OCI-LY3 (cell line): ENCODE data around the gene SBNO2.

Source experiments
- H2AFZ ChIP-seq: fragments of 200-600, 300-600 bp; shearing (Covaris generic); 2 replicates; pipeline ENCODE4 v1.6.0; 2014; ENCODE audit warnings: antibody characterized with exemption, low read depth, low read length
- H3K27ac ChIP-seq: fragments of 200-600, 300-600 bp; sonication (generic); 2 replicates; pipeline ENCODE4 v1.5.1; 2014; ENCODE audit warnings: mild to moderate bottlenecking, low read length, moderate library complexity, mixed read lengths
- H3K27me3 ChIP-seq: fragments of 200-600, 300-600 bp; sonication (generic); 2 replicates; pipeline ENCODE4 v1.6.1; 2014; ENCODE audit warnings: low read depth, low read length, mixed read lengths
- H3K36me3 ChIP-seq: fragments of 200-600, 300-600 bp; sonication (generic); replicated peaks from 2 replicates; pipeline ENCODE3; 2014; ENCODE audit warnings: low read depth, low read length, mixed read lengths
- H3K4me1 ChIP-seq: fragments of 300-600, 200-600 bp; sonication (generic); 2 replicates; pipeline ENCODE4 v1.6.1; 2014; ENCODE audit warnings: low read length, mixed read lengths
- H3K4me2 ChIP-seq: fragments of 200-600, 300-600 bp; sonication (generic); 2 replicates; pipeline ENCODE4 v1.6.1; 2014; ENCODE audit warnings: low read length, mixed read lengths
- H3K4me3 ChIP-seq: fragments of 300-600, 200-600 bp; sonication (generic); 2 replicates; pipeline ENCODE4 v1.5.1; 2014; ENCODE audit warnings: antibody characterized with exemption, mild to moderate bottlenecking, low read length, moderate library complexity
- H3K79me2 ChIP-seq: fragments of 300-600, 200-600 bp; shearing (Covaris generic); 2 replicates; pipeline ENCODE4 v1.6.1; 2014; ENCODE audit warnings: mild to moderate bottlenecking, low read length, mixed read lengths
- H3K9ac ChIP-seq: fragments of 300-600, 200-600 bp; shearing (Covaris generic); 2 replicates; pipeline ENCODE4 v1.6.0; 2014; ENCODE audit warnings: mild to moderate bottlenecking, low read length, moderate library complexity
- H3K9me3 ChIP-seq: fragments of 200-600, 300-600 bp; shearing (Covaris generic); 2 replicates; pipeline ENCODE4 v1.6.1; 2014; ENCODE audit warnings: low read length, mixed read lengths; ENCODE audit not compliant: insufficient read depth
- H4K20me1 ChIP-seq: fragments of 200-600, 300-600 bp; sonication (generic); 2 replicates; pipeline ENCODE4 v1.6.1; 2016; ENCODE audit warnings: low read length, mixed read lengths; ENCODE audit not compliant: insufficient read depth
- EZH2phosphoT487 ChIP-seq: fragments of 200-600 bp; shearing (Covaris generic); IDR thresholded peaks from 2 replicates; pipeline ENCODE4 v1.6.1; 2018; ENCODE audit warnings: antibody characterized with exemption, mixed run types, low read depth
- TF ChIP-seq, protein P1 (sequence below): fragments of 200-600, 300-600 bp; sonication (generic); IDR thresholded peaks from 2 replicates; pipeline ENCODE4 v1.5.1; 2014; ENCODE audit warnings: antibody characterized with exemption, low read length, low read depth

The SBNO2 gene

GRCh38 chr19:1110809-1111640, 63.0 kb downstream of the SBNO2 start:
- Histone ChIP-seq H3K36me3 (peaks cover 45% of the 10 kb centered on the region), H3K9ac (no peak overlapping the region), H3K4me3 (no peak overlapping the region), H4K20me1 (peaks cover 17% of the 10 kb centered on the region), H3K4me2 (no peak overlapping the region), H2AFZ (no peak overlapping the region), H3K79me2 (peaks cover 2% of the 10 kb centered on the region; the same call in 1 of the 2 replicates), H3K9me3 (no peaks in the 10 kb centered on the region), H3K27ac (no peak overlapping the region), H3K27me3 (no peaks in the 10 kb centered on the region), H3K4me1 (peaks cover 20% of the 10 kb centered on the region)
- TF ChIP-seq EZH2phosphoT487: no peak
- TF ChIP-seq, protein P1, sequence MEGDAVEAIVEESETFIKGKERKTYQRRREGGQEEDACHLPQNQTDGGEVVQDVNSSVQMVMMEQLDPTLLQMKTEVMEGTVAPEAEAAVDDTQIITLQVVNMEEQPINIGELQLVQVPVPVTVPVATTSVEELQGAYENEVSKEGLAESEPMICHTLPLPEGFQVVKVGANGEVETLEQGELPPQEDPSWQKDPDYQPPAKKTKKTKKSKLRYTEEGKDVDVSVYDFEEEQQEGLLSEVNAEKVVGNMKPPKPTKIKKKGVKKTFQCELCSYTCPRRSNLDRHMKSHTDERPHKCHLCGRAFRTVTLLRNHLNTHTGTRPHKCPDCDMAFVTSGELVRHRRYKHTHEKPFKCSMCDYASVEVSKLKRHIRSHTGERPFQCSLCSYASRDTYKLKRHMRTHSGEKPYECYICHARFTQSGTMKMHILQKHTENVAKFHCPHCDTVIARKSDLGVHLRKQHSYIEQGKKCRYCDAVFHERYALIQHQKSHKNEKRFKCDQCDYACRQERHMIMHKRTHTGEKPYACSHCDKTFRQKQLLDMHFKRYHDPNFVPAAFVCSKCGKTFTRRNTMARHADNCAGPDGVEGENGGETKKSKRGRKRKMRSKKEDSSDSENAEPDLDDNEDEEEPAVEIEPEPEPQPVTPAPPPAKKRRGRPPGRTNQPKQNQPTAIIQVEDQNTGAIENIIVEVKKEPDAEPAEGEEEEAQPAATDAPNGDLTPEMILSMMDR: no peak

DNA sequence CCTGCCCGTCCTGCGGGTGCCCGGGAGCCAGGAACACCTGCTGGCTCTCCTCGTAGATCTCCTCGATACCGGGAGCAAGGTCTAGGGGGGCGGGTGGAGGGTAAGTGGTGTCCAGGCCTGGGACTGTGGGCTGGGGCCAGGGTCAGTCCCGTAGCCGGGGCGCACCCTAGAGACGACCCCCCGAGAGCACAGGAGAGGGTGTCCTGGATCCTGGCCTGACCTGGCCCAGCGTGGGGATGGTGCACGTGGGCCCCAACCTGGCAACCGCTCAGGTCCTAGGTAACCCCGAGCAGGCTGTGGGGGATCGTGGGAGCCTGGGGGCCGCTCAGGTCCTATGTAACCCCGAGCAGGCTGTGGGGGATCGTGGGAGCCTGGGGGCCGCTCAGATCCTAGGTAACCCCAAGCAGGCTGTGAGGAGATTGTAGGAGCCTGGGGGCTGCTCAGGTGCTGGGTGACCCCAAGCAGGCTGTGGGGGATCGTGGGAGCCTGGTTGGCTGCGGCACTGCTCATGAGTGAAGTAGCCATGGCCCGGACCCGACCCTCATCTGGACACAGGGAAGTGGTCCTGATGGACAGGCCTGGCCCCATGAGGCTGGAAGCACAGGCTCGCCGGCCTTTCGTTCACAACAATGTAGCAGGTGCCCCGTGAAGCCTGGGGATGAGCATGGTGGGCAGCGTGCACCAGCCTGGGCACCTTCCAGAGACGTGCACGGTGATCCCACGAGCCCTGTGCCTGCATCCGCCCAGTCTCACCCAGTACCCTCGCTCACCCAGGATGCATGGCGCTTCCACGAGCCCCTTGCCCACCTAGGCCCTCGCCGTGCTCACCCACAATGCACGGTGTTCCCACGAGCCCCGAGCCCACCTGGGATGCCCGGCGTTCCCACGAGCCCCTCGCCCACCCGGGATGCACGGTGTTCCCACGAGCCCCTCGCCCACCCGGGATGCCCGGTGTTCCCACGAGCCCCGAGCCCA, 64.1 kb downstream of the SBNO2 start:
- Histone ChIP-seq H3K79me2 (peaks cover 12% of the 10 kb centered on the region), H3K36me3 (peaks cover 46% of the 10 kb centered on the region), H2AFZ (no peak overlapping the region), H3K27ac (no peak overlapping the region), H3K4me3 (no peak overlapping the region), H4K20me1 (peaks cover 27% of the 10 kb centered on the region), H3K4me1 (peaks cover 23% of the 10 kb centered on the region), H3K27me3 (no peaks in the 10 kb centered on the region), H3K9me3 (no peaks in the 10 kb centered on the region), H3K4me2 (no peak overlapping the region), H3K9ac (no peak overlapping the region)
- no peak for TF ChIP-seq EZH2phosphoT487
- TF ChIP-seq, protein P1: no peak

- H3K9me3 ChIP-seq: no peaks in the 10 kb centered on the region
- TF ChIP-seq EZH2phosphoT487: no peak
- TF ChIP-seq, protein P1: no peak
- no peaks in the 10 kb centered on the region for H3K27me3 ChIP-seq
- H2AFZ ChIP-seq: no peak overlapping the region
- peaks cover 30% of the 10 kb centered on the region for H4K20me1 ChIP-seq
- no peak overlapping the region for H3K4me2 ChIP-seq
- no peak overlapping the region for H3K9ac ChIP-seq
- H3K4me3 ChIP-seq: no peak overlapping the region
- peaks cover 16% of the 10 kb centered on the region for H3K79me2 ChIP-seq
- H3K4me1 ChIP-seq: peaks cover 23% of the 10 kb centered on the region
- H3K27ac ChIP-seq: no peak overlapping the region
- peaks cover 43% of the 10 kb centered on the region for H3K36me3 ChIP-seq
These were observed 65.0 kb downstream of the SBNO2 start for GRCh38 chr19:1109032-1109551.
